Endothelial cell of umbilical vein (primary cell): Measurements from ENCODE around the gene RASGRP4.

Source experiments
- EZH2 ChIP-seq: IDR thresholded peaks from 2 replicates; pipeline ENCODE4 v1.6.1; 2012; ENCODE audit warnings: borderline replicate concordance, low read depth, mild to moderate bottlenecking, moderate library complexity, low read length, inconsistent platforms; ENCODE audit not compliant: severe bottlenecking
- TF ChIP-seq, protein P1 (sequence below), 2 donors: IDR thresholded peaks; 1 replicate in 1 of 2; 2 replicates in 1 of 2; pipeline ENCODE4 v1.5.1; 2011; ENCODE audit warnings: low read length in 2 of 2, mild to moderate bottlenecking in 2 of 2, moderate library complexity in 2 of 2, control low read depth in 1 of 2, inconsistent platforms in 1 of 2, low read depth in 1 of 2; ENCODE audit not compliant: insufficient read depth in 1 of 2; ENCODE audit errors: extremely low read depth in 1 of 2
- TF ChIP-seq, protein P2 (sequence below): IDR thresholded peaks from 2 replicates; pipeline ENCODE4 v1.6.1; 2011; ENCODE audit not compliant: insufficient read depth, insufficient read length

DNA sequence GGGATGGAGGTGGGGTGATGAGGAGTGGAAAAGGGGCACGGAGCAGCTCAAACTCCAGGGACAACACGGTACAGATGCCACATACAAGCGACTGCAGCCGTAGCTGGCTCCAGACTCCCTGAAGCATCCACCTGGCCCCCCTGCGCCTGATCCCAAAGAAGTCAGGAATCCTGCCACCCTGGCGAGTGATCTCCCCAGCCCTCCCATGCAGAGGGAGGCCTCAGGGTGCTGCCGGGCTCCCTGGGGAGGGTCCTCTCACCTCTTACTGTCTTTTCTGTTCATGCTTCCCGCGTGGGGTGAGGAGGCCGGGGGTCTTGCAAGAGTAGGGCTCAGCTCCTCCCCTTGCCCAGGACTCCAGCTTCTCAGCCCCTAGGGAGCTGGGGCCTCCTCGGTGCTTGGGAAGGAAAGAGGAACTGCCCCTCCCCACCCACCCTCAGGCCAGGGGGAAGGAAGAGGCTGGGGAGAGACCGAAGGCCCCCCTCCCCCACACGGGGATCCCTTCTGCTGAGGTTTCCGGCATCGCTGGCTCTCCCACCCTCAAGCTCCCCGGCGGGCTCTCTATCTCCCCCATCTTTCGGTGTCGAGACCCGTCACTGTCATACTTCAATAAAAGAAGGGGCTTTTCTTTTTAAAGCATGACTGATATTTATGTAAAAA is at the start of gene RASGRP4:
- TF ChIP-seq, protein P1, sequence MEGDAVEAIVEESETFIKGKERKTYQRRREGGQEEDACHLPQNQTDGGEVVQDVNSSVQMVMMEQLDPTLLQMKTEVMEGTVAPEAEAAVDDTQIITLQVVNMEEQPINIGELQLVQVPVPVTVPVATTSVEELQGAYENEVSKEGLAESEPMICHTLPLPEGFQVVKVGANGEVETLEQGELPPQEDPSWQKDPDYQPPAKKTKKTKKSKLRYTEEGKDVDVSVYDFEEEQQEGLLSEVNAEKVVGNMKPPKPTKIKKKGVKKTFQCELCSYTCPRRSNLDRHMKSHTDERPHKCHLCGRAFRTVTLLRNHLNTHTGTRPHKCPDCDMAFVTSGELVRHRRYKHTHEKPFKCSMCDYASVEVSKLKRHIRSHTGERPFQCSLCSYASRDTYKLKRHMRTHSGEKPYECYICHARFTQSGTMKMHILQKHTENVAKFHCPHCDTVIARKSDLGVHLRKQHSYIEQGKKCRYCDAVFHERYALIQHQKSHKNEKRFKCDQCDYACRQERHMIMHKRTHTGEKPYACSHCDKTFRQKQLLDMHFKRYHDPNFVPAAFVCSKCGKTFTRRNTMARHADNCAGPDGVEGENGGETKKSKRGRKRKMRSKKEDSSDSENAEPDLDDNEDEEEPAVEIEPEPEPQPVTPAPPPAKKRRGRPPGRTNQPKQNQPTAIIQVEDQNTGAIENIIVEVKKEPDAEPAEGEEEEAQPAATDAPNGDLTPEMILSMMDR (IDR thresholded peaks at IDR 0.05; ENCODE audit: extremely low read depth in 1 of 2, insufficient read depth in 1 of 2, low read depth in 1 of 2, low read length in 2 of 2), result no peak
- TF ChIP-seq, protein P2, sequence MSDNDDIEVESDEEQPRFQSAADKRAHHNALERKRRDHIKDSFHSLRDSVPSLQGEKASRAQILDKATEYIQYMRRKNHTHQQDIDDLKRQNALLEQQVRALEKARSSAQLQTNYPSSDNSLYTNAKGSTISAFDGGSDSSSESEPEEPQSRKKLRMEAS, result no peak
- no peak for TF ChIP-seq EZH2
